GM12878 (cell line): Measurements from ENCODE around the gene ESYT2. TPM values are rescaled to one million over a fixed set of nuclear protein-coding genes. Genes with fewer than 3 reads are reported as not detected.
A peak's percentile ranks its signal among the peaks of the same experiment; 100 is the strongest.

ENCODE experiments used
- ATAC-seq: fragments of 200-7000 bp; cut with Tn5 transposase; 3 replicates; pipeline ENCODE4 v1.9.1; 2020; ENCODE audit warnings: mild to moderate bottlenecking, moderate library complexity
- BruUV-seq: library from RNA; stranded (reverse); fragments of 400-500 nt; replicated peaks from 2 replicates; lab custom pipeline; 2021; lab: Mats Ljungman, UMichigan
- CTCF ChIA-PET: fragments of 300-600 bp; sonication (Branson Sonifier 250); formaldehyde crosslinking; extraction: SDS; loops from one replicate; lab custom pipeline; 2021; ENCODE audit warnings: inconsistent platforms; lab: Yijun Ruan, JAX
- POLR2A ChIA-PET: fragments of 350-600 bp; formaldehyde crosslinking; extraction: SDS; loops from one replicate; lab custom pipeline; 2021; ENCODE audit warnings: inconsistent platforms; lab: Charles Lee
- RAD21 ChIA-PET: fragments of 300-600 bp; sonication (Branson Sonifier 250); formaldehyde crosslinking; loops from one replicate; lab custom pipeline; 2023; ENCODE audit warnings: antibody characterized with exemption; ENCODE audit not compliant: unreplicated experiment; lab: Charles Lee
- SMC1A ChIA-PET: fragments of 300-600 bp; sonication (Branson Sonifier 250); formaldehyde crosslinking; loops from one replicate; lab custom pipeline; 2023; ENCODE audit not compliant: unreplicated experiment, uncharacterized antibody; lab: Charles Lee
- DNase-seq: peaks from one replicate; pipeline ENCODE4 v3.0.0-alpha.2; 2011; ENCODE audit warnings: low read depth, low spot score
- FAIRE-seq: peaks from 3 replicates; lab custom pipeline; 2011; peaks lifted over from hg19 to GRCh38; lab: Jason Lieb, UNC
- H2AFZ ChIP-seq: 2 replicates; pipeline ENCODE4 v1.6.0; 2011; ENCODE audit warnings: low read depth, low read length, control low read depth; ENCODE audit not compliant: control insufficient read depth
- H3K27ac ChIP-seq: 2 replicates; pipeline ENCODE4 v1.5.1; 2011; ENCODE audit warnings: control low read depth; ENCODE audit not compliant: control insufficient read depth, insufficient read depth
- H3K27me3 ChIP-seq, 2 experiments: replicated peaks in 1 of 2; 2 replicates each; pipeline versions ENCODE4 v1.6.0 to v1.6.1; 2011; ENCODE audit warnings: low read length in 1 of 2; ENCODE audit not compliant: control insufficient read depth in 2 of 2, insufficient read depth in 2 of 2
- H3K36me3 ChIP-seq, 2 experiments: 2 replicates each; pipeline ENCODE4 v1.5.1; 2011; ENCODE audit warnings: low read length in 1 of 2; ENCODE audit not compliant: control insufficient read depth in 2 of 2, insufficient read depth in 2 of 2
- H3K4me1 ChIP-seq: 2 replicates; pipeline ENCODE4 v1.6.1; 2011; ENCODE audit warnings: mild to moderate bottlenecking, low read length, moderate library complexity, mixed read lengths; ENCODE audit not compliant: control insufficient read depth, insufficient read depth
- H3K4me2 ChIP-seq: 2 replicates; pipeline ENCODE4 v1.6.0; 2011; ENCODE audit warnings: control low read depth; ENCODE audit not compliant: control insufficient read depth, insufficient read depth
- H3K4me3 ChIP-seq: fragments of 200-600 bp; sonication (generic); 2 replicates; pipeline ENCODE4 v1.5.1; 2016
- H3K79me2 ChIP-seq: 2 replicates; pipeline ENCODE4 v1.6.0; 2011; ENCODE audit warnings: low read length; ENCODE audit not compliant: control insufficient read depth, insufficient read depth
- H3K9ac ChIP-seq: 2 replicates; pipeline ENCODE4 v1.8.0; 2011; ENCODE audit warnings: low read length, control low read depth, mixed read lengths; ENCODE audit not compliant: control insufficient read depth, insufficient read depth
- H3K9me3 ChIP-seq: replicated peaks from 3 replicates; pipeline ENCODE4 v1.5.1; 2011; ENCODE audit warnings: mild to moderate bottlenecking, low read length; ENCODE audit not compliant: control insufficient read depth, insufficient read depth
- H4K20me1 ChIP-seq: 2 replicates; pipeline ENCODE4 v1.6.0; 2011; ENCODE audit not compliant: control insufficient read depth, insufficient read depth
- WGBS: methylation state at CpG from one replicate; pipeline ENCODE4 v1.1.6; 2016; ENCODE audit warnings: low lambda C conversion rate; ENCODE audit not compliant: insufficient replicate concordance, insufficient coverage; ENCODE audit errors: missing lambda C conversion rate; 5-methylcytosine and 5-hydroxymethylcytosine counted together
- in situ Hi-C: fragments of 300-500 bp; cut with MboI; formaldehyde crosslinking; loops from 9 replicates; pipeline ENCODE4 v1.14.3; 2018; ENCODE audit warnings: mixed read lengths
- intact Hi-C: fragments of 100-400 bp; cut with micrococcal nuclease; formaldehyde crosslinking; loops from one replicate; pipeline ENCODE4 v1.14.2; 2022; ENCODE audit not compliant: unreplicated experiment
- polyA plus RNA-seq, 11 experiments: library from polyadenylated mRNA; depleted of rRNA in 4 of 11; unstranded in 6 of 11; stranded (reverse) in 5 of 11; fragments of >200 nt; fragmentation: Nextera tagmentation in 4 of 11; fragmentation: Illumina TruSeq in 1 of 11; extraction: Ambion mirVana in 4 of 11; extraction: Trizol in 1 of 11; gene quantifications; 1 replicate in 1 of 11; 2 replicates in 10 of 11; pipeline versions ENCODE4 v1.2.1 to v1.2.3, GENCODE V29; 2011 to 2016; ENCODE audit warnings: inconsistent platforms in 2 of 11, missing spikeins in 2 of 11, low read depth in 1 of 11
- total RNA-seq, 4 experiments: library from RNA; depleted of rRNA in 3 of 4; stranded (reverse); fragments of >200 nt in 3 of 4; fragmentation: Illumina TruSeq in 1 of 4; extraction: Trizol in 1 of 4; gene quantifications; 2 replicates each; pipeline versions ENCODE4 v1.2.1 to v1.2.3, GENCODE V29; 2013 to 2021
- TF ChIP-seq, protein P1 (sequence below): fragments of 450-650 bp; formaldehyde crosslinking; IDR thresholded peaks from 2 replicates; pipeline ENCODE4 v1.4.0; 2020; ENCODE audit warnings: mild to moderate bottlenecking, moderate library complexity
- TF ChIP-seq, protein P2 (sequence below): fragments of 450-650 bp; IDR thresholded peaks from 2 replicates; pipeline ENCODE4 v1.6.1; 2017; ENCODE audit warnings: mild to moderate bottlenecking

ESYT2 gene
- total and polyA plus RNA-seq, 10 of the 15 experiments (the other 5 are each of a cell fraction or from before 2014, with no cell fraction given): 1.9 to 44.6 (median 21.4) TPM

DNA sequence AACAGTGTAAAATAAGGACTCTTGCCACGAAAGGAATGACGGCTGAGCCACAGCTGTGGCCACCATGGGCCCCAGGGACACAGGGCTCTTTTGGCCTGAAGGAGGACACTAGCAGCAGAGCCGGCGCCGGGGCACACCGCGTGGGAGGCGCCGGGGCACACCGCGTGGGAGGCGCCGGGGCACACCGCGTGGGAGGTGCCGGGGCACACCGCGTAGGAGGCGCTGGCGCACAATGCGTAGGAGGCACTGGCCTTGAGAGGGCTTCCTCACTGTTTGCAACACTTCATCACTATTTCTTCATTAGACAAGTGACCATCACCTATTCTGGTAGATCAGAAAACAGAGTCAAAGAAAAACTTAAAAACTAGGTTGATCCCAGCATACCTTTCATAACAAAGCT, 23.4 kb downstream of the ESYT2 start:
- intact Hi-C loops (no loop called here), in situ Hi-C loops (no loop called here)
- H2AFZ ChIP-seq: no peak overlapping the region
- no peak overlapping the region for H3K4me2 ChIP-seq
- TF ChIP-seq, protein P1, sequence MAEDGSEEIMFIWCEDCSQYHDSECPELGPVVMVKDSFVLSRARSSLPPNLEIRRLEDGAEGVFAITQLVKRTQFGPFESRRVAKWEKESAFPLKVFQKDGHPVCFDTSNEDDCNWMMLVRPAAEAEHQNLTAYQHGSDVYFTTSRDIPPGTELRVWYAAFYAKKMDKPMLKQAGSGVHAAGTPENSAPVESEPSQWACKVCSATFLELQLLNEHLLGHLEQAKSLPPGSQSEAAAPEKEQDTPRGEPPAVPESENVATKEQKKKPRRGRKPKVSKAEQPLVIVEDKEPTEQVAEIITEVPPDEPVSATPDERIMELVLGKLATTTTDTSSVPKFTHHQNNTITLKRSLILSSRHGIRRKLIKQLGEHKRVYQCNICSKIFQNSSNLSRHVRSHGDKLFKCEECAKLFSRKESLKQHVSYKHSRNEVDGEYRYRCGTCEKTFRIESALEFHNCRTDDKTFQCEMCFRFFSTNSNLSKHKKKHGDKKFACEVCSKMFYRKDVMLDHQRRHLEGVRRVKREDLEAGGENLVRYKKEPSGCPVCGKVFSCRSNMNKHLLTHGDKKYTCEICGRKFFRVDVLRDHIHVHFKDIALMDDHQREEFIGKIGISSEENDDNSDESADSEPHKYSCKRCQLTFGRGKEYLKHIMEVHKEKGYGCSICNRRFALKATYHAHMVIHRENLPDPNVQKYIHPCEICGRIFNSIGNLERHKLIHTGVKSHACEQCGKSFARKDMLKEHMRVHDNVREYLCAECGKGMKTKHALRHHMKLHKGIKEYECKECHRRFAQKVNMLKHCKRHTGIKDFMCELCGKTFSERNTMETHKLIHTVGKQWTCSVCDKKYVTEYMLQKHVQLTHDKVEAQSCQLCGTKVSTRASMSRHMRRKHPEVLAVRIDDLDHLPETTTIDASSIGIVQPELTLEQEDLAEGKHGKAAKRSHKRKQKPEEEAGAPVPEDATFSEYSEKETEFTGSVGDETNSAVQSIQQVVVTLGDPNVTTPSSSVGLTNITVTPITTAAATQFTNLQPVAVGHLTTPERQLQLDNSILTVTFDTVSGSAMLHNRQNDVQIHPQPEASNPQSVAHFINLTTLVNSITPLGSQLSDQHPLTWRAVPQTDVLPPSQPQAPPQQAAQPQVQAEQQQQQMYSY (CRISPR knock-in tag): no peak
- TF ChIP-seq, protein P2, sequence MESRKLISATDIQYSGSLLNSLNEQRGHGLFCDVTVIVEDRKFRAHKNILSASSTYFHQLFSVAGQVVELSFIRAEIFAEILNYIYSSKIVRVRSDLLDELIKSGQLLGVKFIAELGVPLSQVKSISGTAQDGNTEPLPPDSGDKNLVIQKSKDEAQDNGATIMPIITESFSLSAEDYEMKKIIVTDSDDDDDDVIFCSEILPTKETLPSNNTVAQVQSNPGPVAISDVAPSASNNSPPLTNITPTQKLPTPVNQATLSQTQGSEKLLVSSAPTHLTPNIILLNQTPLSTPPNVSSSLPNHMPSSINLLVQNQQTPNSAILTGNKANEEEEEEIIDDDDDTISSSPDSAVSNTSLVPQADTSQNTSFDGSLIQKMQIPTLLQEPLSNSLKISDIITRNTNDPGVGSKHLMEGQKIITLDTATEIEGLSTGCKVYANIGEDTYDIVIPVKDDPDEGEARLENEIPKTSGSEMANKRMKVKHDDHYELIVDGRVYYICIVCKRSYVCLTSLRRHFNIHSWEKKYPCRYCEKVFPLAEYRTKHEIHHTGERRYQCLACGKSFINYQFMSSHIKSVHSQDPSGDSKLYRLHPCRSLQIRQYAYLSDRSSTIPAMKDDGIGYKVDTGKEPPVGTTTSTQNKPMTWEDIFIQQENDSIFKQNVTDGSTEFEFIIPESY: 0 out of 2 replicates have a peak, but pooled peaks have one; percentile 37
- no peaks in the 10 kb centered on the region for H3K27me3 ChIP-seq
- H3K36me3 ChIP-seq: peaks cover 0 to 4% of the 10 kb centered on the region in 2 experiments; a peak in 1 of 4 replicates
- 74% methylated on average over 21 of the region's 21 CpGs for WGBS
- POLR2A ChIA-PET: no interaction called here
- DNase-seq: no peak
- H3K4me3 ChIP-seq: no peak overlapping the region
- SMC1A ChIA-PET: interaction anchor here (1.0 kb wide), 2 partner anchors 10 to 171 kb away, joined by 3 to 4 read pairs; no protein-coding TSS in a partner anchor
- H3K79me2 ChIP-seq: peaks cover 4% of the 10 kb centered on the region
- 0 out of 2 replicates have a peak, but pooled peaks cover 3% of the 10 kb centered on the region for H3K4me1 ChIP-seq
- no TSS peak for BruUV-seq
- no peaks in the 10 kb centered on the region for H4K20me1 ChIP-seq
- H3K9me3 ChIP-seq: peaks cover 8% of the 10 kb centered on the region; the same call in 2 of the 3 replicates
- no peak for FAIRE-seq
- CTCF ChIA-PET: interaction anchor here (1.0 to 1.3 kb wide), 2 partner anchors 12 to 171 kb away, joined by 3 read pairs; no protein-coding TSS in a partner anchor
- RAD21 ChIA-PET: interaction anchor here (0.5 kb wide), 1 partner anchor 61 kb away, joined by 3 read pairs; no protein-coding TSS in a partner anchor
- H3K9ac ChIP-seq: no peak overlapping the region
- no peak overlapping the region for H3K27ac ChIP-seq
- ATAC-seq: no peak
